Effector memory CD4-positive, alpha-beta T cell (primary cell): ENCODE data around the gene UGP2.

ENCODE experiments used
- DNase-seq, 3 donors: peaks; one replicate each; pipeline ENCODE4 v3.0.0-alpha.2; 2020
- H3K27ac ChIP-seq: 2 replicates; pipeline ENCODE4 v1.7.0; 2013; ENCODE audit warnings: mild to moderate bottlenecking, low read length, moderate library complexity; ENCODE audit not compliant: insufficient read depth, poor library complexity, severe bottlenecking
- H3K27me3 ChIP-seq: replicated peaks from 2 replicates; pipeline ENCODE4 v1.7.0; 2013; ENCODE audit warnings: mild to moderate bottlenecking, low read length; ENCODE audit not compliant: insufficient read depth, control insufficient read depth, poor library complexity, severe bottlenecking
- H3K36me3 ChIP-seq: 2 replicates; pipeline ENCODE4 v1.7.0; 2013; ENCODE audit warnings: mild to moderate bottlenecking, low read length, moderate library complexity; ENCODE audit not compliant: control insufficient read depth, insufficient read depth
- H3K4me1 ChIP-seq: 2 replicates; pipeline ENCODE4 v1.7.0; 2013; ENCODE audit warnings: low read length, mild to moderate bottlenecking; ENCODE audit not compliant: control insufficient read depth, insufficient read depth, poor library complexity, severe bottlenecking
- H3K4me3 ChIP-seq: 2 replicates; pipeline ENCODE4 v1.7.0; 2013; ENCODE audit warnings: low read length, low read depth, mild to moderate bottlenecking; ENCODE audit not compliant: insufficient read depth, poor library complexity, severe bottlenecking
- H3K9me3 ChIP-seq: 2 replicates; pipeline ENCODE4 v1.7.0; 2013; ENCODE audit warnings: mild to moderate bottlenecking, low read length, moderate library complexity; ENCODE audit not compliant: control insufficient read depth

The UGP2 gene

DNA sequence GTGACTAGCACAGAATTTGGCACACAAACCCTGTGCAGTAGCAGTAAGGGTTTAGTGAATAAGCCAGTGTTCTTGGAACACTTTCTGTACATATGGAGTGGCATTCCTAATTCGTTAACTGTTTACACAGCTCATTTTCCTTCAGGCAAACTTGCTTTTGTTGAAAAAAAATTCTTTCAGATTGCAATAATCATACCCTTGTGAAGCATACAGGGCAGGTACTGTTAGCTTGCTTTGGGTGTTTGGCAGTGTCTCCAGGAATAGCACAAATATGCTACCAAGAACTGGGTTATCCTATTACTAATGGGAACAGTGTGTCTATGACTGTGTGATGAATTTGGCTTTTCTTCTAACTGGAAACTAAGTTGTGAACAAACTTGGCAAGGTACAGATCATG is 33.4 kb downstream of the UGP2 start:
- H3K4me1 ChIP-seq, result no peaks in the 10 kb centered on the region
- DNase-seq, result no peak
- H3K9me3 ChIP-seq, result no peaks in the 10 kb centered on the region
- no peak overlapping the region for H3K27ac ChIP-seq
- no peak overlapping the region for H3K4me3 ChIP-seq
- no peaks in the 10 kb centered on the region for H3K27me3 ChIP-seq
- no peaks in the 10 kb centered on the region for H3K36me3 ChIP-seq

- no peaks in the 10 kb centered on the region for H3K27me3 ChIP-seq
- no peaks in the 10 kb centered on the region for H3K4me1 ChIP-seq
- no peak overlapping the region for H3K4me3 ChIP-seq
- H3K9me3 ChIP-seq, result no peaks in the 10 kb centered on the region
- DNase-seq, result no peak
- no peak overlapping the region for H3K27ac ChIP-seq
- no peaks in the 10 kb centered on the region for H3K36me3 ChIP-seq
Measured at GRCh38 chr2:63875559-63876245, 34.0 kb downstream of the UGP2 start.

DNA sequence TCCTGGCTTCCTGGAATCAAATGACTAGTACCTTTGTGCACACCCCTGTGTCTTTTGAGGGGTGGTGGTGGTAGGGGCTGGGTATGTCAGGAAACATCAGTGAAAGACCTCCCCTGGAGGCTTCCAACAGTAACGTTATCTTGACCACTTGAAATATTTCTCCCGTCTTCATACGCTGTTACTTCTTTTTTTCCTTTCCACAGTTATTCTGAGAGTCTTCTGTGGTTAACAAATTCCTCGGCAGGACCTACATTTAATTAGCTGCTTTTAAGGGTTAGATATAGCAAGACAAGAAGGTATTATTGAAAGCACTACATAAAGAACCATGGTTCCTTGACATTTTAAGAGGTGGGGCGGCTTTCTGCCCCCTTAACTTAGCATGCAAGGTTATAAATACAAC is 34.6 kb downstream of the UGP2 start:
- no peak overlapping the region for H3K27ac ChIP-seq
- H3K4me3 ChIP-seq, result no peak overlapping the region

DNA sequence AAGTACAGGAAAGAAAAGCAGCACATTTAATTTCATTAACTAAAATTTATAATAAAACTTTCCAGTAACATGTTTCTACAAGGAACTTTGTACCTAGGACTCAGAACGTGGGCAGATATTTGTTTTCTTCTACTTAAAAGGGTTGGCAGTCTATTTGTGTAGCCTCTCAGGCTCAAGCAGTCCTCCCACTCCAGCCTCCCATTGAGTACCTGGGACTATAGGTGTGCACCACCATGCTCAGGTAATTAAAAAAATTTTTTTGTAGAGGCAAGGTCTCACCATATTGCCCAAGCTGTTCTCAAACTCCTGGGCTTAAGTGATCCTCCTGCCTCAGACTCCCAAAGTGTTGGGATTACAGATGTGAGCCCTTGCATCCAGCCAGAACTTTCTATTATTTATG is 36.8 kb downstream of the UGP2 start:
- no peaks in the 10 kb centered on the region for H3K4me1 ChIP-seq
- H3K27ac ChIP-seq, result no peak overlapping the region
- H3K4me3 ChIP-seq, result no peak overlapping the region
- no peaks in the 10 kb centered on the region for H3K9me3 ChIP-seq
- peaks cover 10% of the 10 kb centered on the region for H3K36me3 ChIP-seq
- no peak for DNase-seq
- H3K27me3 ChIP-seq, result no peaks in the 10 kb centered on the region

More for the DNA sequence above, 34.6 kb downstream of the UGP2 start:
- no peak for DNase-seq
- no peaks in the 10 kb centered on the region for H3K9me3 ChIP-seq
- no peaks in the 10 kb centered on the region for H3K27me3 ChIP-seq
- no peaks in the 10 kb centered on the region for H3K36me3 ChIP-seq
- H3K4me1 ChIP-seq, result no peaks in the 10 kb centered on the region

- Histone ChIP-seq H3K27ac (no peak overlapping the region), H3K27me3 (no peaks in the 10 kb centered on the region), H3K36me3 (peaks cover 20% of the 10 kb centered on the region), H3K4me3 (no peak overlapping the region), H3K4me1 (no peaks in the 10 kb centered on the region), H3K9me3 (no peaks in the 10 kb centered on the region)
- DNase-seq, result no peak
Measured at GRCh38 chr2:63879876-63880433, 38.3 kb downstream of the UGP2 start.

DNA sequence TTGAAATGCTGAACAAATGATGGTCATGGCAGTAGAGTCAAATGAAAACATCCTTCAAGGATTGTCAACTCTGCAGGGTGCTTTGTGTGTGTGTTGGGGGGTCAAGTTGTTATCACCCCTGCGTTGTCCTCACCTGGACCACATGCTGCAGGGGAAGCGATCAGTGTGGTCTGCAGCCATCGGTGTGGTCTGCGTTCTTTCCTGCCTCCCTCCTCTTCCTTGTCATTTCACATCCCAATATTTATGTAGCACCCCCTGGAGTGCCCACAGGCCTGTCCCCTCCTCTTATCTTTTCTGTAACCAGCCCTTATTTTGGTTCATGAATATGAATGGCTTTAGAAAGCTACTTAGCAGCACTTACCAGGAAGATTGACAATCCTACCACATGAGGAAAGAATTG is 38.9 kb downstream of the UGP2 start:
- Histone ChIP-seq H3K27ac (no peak overlapping the region), H3K4me3 (no peak overlapping the region), H3K27me3 (no peaks in the 10 kb centered on the region), H3K36me3 (peaks cover 25% of the 10 kb centered on the region), H3K4me1 (no peaks in the 10 kb centered on the region), H3K9me3 (no peaks in the 10 kb centered on the region)
- no peak for DNase-seq

GRCh38 chr2:63881205-63881604 is 39.5 kb downstream of the UGP2 start:
- Histone ChIP-seq H3K4me1 (no peaks in the 10 kb centered on the region), H3K27ac (no peak overlapping the region), H3K36me3 (peaks cover 28% of the 10 kb centered on the region), H3K4me3 (no peak overlapping the region), H3K27me3 (no peaks in the 10 kb centered on the region), H3K9me3 (no peaks in the 10 kb centered on the region)
- no peak for DNase-seq

GRCh38 chr2:63882395-63883105 is 40.9 kb downstream of the UGP2 start:
- no peaks in the 10 kb centered on the region for H3K9me3 ChIP-seq
- no peak for DNase-seq
- H3K27me3 ChIP-seq, result no peaks in the 10 kb centered on the region
- no peaks in the 10 kb centered on the region for H3K4me1 ChIP-seq
- no peak overlapping the region for H3K4me3 ChIP-seq
- peaks cover 37% of the 10 kb centered on the region for H3K36me3 ChIP-seq
- H3K27ac ChIP-seq, result peak overlapping the region; percentile 13

DNA sequence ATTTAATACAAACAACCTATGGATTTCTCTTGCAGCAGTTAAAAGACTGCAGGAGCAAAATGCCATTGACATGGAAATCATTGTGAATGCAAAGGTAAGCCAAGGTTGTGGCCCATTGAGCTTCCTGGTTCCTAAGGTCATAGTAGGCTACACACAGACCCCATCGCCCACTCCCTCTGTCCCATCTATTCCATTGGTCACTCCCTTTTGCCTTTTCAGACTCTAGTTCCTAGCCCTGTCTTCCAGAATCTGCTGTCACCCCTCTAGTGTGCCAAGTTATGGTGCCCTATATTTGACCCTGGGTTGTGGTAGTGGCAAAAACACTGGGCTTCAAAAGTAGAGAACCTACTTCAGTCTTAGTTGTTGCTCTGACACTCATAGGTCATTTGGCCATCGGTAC is 44.7 kb downstream of the UGP2 start:
- H3K27ac ChIP-seq, result no peak overlapping the region
- no peak for DNase-seq
- no peak overlapping the region for H3K4me3 ChIP-seq
- peaks cover 55% of the 10 kb centered on the region for H3K36me3 ChIP-seq
- H3K4me1 ChIP-seq, result no peaks in the 10 kb centered on the region
- no peaks in the 10 kb centered on the region for H3K9me3 ChIP-seq
- H3K27me3 ChIP-seq, result no peaks in the 10 kb centered on the region

DNA sequence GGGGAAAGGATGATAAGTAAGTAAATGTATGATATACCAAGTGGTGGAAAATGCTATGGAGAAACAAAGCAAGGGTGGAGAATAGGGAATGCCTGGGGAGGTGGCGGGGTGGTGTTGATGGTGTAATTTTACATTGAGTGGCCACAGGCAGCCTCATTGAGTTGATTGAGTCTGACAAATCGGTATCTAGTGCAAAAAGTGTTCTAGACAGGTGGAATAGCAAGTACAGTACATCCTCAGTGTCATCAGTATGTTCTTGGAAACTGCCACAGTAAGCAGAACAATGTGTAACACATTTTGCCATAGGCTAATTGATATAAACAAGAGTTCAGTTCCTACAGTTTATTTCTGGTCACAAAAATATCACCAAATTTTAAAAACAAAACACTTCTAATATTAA is 46.4 kb downstream of the UGP2 start:
- H3K36me3 ChIP-seq, result peaks cover 60% of the 10 kb centered on the region

More for the DNA sequence above, 46.4 kb downstream of the UGP2 start:
- DNase-seq, result no peak
- Histone ChIP-seq H3K4me3 (no peak overlapping the region), H3K4me1 (no peaks in the 10 kb centered on the region), H3K27ac (no peak overlapping the region), H3K27me3 (no peaks in the 10 kb centered on the region), H3K9me3 (no peaks in the 10 kb centered on the region)
